IPS-18c (cell line): ENCODE data around the gene RWDD4.

Experiments used
- H3K4me3 ChIP-seq: 2 replicates; pipeline ENCODE4 v1.7.0; 2013; ENCODE audit warnings: low read depth, mild to moderate bottlenecking, low read length, moderate library complexity; ENCODE audit not compliant: insufficient read depth
- H3K9me3 ChIP-seq: one replicate; pipeline ENCODE4 v1.6.1; 2013; ENCODE audit warnings: mild to moderate bottlenecking, low read length, moderate library complexity; ENCODE audit not compliant: control insufficient read depth, insufficient read depth

Gene RWDD4

DNA sequence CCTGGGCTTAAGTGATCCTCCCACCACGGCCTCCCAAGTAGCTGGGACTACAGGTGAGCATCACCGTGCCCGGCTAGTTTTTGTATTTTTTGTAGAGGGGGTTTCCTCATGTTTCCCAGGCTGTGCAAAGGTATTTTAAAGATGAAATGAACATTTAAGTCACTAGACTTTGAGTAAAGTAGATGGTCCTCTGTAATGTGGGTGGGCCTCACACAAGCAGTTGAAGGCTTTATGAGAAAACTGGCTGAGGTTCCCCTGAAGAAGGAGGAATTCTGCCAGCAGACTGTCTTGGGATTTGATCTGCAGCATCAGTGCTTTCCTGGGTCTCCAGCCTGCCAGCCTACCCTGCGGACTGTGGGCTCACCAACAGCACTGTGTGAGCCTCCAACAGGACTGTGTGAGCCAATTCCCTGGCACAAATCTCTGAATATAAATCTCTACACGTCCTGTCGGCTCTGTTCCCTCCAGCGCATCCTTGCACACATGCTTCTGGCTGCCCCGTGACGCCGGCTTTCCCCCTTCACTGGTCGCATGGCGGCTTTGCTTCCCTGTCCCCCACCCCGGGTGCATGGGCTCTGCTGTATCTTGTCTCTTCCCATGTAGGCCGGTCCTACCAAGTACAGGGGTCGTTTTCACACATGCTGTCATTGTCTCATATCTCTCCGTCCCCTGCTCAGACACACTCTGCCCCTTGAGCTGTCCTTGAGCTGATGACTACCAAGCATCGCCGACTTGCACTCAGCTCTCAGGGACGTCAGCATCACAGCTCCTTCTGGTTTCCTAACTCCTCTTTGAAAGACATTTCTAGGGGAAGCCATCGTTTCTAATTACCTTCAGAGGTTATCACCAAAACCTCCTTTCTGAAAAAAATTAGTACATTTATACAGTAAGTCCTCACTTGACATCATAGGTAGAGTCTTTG, 46.4 kb downstream of the RWDD4 start:
- H3K4me3 ChIP-seq, result no peak overlapping the region
- no peaks in the 10 kb centered on the region for H3K9me3 ChIP-seq

DNA sequence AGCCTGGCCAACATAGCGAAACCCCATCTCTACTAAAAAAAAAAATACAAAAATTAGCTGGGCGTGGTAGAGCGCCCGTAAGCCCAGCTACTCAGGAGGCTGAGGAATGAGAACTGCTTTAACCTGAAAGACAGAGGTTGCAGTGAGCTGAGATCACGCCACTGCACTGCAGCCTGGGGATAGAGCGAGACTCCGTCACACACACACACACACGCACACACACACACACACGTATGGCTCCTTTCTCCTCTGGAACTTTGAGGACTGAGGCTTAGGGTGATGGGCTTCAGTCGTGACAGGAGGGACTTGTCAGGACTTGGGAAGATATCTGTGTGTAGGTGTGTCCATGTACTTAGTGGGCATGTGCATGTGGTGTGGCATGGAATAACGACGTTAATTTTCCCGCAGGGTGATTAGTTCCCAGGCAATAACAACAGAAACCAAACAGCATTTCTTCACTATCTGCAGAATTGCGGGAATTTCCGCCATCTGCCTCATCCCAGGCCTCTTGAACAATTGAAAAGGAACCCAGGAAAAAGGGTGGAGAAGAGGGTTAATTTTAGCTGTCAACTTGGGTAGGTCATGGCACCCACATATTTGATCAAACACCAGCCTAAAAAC, 47.7 kb downstream of the RWDD4 start:
- no peaks in the 10 kb centered on the region for H3K9me3 ChIP-seq

DNA sequence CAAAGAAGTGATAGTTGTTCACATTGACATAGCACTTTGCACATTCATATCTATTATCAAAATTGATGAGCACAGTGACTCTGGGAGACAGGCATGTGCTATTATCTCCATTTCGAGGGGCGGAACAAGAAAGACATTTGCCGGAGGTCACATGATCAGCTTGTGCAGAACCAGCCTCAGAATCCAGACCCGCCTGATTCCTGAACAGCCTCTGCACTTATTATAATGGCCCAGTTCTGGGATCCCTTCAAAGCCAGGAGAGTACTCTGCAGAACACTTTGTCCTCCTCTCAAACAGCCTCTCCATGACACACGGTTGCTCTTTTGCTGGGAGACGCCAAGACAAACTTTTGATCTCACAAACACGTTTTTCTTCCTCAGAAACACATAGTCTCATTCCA, 48.4 kb downstream of the RWDD4 start:
- Histone ChIP-seq H3K9me3 (no peaks in the 10 kb centered on the region), H3K4me3 (no peak overlapping the region)

More for the DNA sequence above, 47.7 kb downstream of the RWDD4 start:
- H3K4me3 ChIP-seq, result no peak overlapping the region

DNA sequence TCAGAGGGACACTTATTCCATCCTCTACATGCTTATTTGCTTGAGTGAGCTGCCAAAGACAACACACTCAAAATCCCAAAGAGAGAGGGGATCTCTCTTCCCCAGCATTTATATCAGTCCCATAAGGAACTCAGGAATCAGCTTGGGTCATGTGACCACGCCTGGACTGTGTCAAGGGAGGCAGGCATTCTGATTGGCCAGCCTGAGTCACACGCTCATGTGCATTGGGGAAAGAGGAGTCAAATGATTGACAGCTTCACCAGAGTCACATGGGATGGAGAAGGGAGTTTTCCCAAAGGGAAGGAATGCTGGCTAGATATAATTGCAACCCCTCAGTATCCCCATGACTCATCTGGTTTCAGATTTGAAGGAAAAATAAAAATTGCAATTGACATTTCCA, 49.0 kb downstream of the RWDD4 start:
- Histone ChIP-seq H3K4me3 (no peak overlapping the region), H3K9me3 (no peaks in the 10 kb centered on the region)

DNA sequence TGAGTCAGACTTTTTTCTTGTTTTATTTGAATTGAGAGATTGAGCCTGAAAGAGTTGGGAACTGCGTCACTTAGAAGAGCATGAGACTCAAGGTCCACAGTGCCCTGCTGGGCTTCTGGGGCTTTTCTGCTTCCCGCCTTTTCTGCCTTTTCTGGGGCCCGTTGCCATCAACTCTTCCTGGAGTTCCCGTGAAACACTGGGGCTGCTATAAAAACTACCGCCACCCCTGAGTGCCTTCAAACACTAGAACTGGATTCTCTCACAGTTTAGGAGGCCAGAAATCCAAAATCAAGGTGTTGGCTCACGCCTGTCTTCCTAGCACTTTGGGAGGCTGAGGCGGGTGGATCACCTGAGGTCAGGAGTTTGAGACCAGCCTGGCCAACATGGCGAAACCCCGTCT, 49.8 kb downstream of the RWDD4 start:
- no peaks in the 10 kb centered on the region for H3K9me3 ChIP-seq
- H3K4me3 ChIP-seq, result no peak overlapping the region

DNA sequence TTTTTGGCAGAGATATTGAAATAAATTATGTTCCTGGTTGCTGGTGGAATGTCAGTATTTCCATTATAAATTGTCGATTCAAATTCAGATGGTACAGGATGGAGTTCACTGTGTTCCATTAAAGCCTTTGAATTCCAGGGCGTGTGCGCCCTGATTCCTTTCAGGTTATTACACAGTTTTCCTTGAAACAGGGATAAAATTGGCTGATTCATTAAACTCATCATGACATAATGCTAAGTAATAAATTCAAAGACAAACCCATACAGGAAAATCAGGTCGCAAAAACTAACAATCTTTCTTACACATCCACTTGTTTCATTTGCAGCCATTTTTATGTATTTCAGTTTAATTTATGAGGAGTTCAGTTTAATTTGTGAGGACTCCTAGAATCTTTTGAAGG, 51.1 kb downstream of the RWDD4 start:
- Histone ChIP-seq H3K4me3 (no peak overlapping the region), H3K9me3 (no peaks in the 10 kb centered on the region)

DNA sequence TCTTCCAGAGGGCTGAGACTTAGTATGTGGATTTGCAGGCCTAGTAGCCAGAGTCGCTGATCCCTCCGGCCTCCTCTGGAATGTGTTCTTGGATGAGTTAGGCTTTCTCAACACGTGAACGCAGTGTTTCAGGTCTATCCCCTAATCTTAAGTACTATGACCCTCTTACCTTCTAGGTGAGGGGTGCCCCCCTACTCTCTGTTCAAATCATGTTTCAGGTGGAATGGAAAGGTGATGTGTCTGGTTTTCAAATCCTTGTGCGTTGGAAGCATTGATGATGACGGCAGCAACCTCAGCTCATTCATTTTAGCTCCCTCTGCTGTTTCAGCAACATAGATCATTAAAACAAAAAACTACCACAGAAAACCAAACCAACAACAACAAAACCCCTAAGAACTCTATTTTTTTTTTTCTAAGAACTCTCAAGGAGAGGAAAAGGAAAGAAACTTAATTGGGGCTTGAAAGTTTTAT, 56.4 kb downstream of the RWDD4 start:
- H3K9me3 ChIP-seq, result no peaks in the 10 kb centered on the region
- no peak overlapping the region for H3K4me3 ChIP-seq

DNA sequence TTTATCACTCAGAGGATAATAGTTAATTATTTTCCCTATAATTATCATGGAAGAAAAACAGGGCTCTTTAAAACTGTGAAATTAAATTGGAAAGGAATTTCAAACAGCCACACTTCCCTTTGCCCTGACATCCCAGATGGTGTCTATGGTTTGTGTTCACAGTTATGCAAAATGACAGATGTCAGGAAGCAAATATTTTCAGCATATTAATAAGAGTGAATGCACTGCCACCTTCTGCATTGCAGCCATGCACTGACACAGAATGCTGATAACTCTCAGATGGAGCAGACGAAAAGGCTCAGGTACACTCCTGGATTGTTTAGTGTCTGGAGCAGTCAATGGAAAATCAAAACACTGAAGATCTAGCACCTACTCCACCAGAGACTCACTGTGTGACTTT, 57.6 kb downstream of the RWDD4 start:
- Histone ChIP-seq H3K9me3 (no peaks in the 10 kb centered on the region), H3K4me3 (no peak overlapping the region)

DNA sequence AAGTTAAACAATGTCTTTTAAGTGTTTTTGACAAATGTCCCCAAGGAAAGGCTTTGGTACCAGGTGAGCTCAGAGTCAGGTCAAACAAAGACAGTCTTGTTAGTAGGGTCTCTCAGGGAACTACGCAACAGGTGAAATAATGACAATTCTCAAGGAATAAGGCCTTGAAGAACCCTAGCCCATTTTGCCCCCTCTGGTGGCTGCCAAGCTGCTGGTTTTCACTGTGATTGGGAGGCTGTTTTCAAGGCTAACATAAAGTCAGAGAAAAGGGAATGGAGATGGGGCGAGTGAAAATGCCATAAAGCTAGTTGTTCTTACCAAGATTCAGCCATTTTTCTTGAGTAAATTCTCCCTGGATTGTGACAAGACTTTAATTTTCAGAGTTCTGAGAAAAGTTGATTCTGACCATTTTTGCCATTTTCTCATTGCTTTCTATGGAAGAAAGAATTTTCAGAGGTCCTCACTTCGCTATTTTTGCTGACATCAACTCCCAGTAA, 58.7 kb downstream of the RWDD4 start:
- Histone ChIP-seq H3K9me3 (no peaks in the 10 kb centered on the region), H3K4me3 (no peak overlapping the region)

DNA sequence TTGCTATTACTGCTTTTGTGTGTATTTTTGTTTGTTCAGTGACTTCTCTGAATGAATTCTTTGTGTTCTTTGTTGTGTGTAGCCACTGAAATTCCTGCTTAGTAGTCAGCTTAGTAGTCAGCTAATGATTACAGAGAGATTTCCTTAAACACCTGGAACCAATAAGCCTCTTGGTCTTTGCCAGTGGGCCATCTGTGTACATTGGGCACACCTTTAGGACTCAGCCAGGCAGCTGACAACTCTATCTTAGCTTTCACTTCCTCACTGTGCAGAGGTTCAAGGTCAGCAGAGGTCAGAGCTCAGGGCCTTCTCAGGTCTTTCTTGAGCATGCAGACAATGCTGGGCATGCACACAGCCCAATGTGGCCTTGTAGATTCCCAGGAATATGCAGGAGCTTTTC, 59.3 kb downstream of the RWDD4 start:
- Histone ChIP-seq H3K4me3 (no peak overlapping the region), H3K9me3 (no peaks in the 10 kb centered on the region)

DNA sequence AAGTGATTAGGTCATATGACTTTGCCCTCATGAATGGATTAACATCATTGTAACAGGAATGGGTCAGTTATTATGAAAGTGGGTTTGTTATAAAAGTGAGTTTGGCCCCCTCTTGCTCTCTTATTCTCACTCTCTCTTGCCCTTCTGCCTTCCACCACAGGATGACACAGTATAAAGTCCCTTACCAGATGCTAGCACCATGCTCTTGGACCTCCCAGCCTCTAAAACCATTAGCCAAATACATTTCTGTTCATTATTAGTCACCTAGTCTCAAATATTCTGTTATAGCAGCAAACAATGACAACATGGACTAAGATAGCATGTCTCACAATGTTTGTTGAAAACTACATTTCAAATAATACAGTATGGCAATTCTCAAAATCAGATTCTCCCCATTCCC, 59.7 kb downstream of the RWDD4 start:
- Histone ChIP-seq H3K4me3 (no peak overlapping the region), H3K9me3 (no peaks in the 10 kb centered on the region)

DNA sequence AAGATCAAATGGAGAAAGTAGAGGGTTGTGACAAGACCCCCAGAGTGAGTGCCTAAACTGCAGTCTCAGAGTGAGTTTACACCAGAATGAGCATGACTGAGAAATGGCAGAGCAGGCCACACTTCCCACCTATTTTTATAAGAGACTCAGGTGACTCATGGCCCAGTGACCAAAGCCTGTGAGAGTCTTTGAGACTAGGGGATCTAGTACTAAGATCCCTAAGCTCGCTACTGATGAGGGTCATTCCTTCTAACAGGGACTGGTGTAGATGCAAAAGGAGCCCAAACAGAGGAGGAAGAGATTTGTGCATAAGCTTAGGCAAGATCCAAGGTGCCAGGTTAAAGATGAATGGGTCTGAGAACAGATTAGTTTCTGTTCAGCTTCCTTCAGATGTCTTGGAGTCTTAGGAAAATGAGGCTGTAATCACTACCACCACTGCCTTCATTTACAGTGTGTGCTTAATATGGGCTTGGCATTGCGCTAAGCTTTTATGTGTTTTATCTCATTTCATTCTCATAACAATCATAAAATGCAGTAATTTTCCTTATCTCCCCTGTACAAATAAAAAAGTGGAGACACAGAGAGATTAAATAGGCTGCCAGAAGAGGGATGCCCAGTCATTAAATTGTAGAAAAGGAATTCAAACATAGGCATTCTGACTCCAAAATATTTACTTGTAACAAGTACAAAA, 62.8 kb downstream of the RWDD4 start:
- Histone ChIP-seq H3K9me3 (no peaks in the 10 kb centered on the region), H3K4me3 (no peak overlapping the region)

DNA sequence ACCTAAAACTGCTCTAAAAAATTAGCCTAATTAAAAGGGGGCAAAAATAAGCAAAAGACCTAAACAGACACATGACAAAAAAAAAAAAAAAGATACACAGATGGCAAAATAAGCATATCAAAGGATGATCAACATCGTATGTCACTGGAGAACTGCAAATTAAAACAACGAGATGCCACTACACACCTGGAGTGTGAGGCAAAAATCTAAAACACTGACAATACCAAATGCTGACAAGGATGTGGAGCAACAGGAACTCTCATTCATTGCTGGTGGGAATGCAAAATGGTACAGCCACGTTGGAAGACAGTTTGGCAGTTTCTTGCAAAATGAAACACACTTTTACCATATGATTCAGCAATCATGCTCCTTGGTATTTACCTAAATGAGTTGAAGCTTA, 64.2 kb downstream of the RWDD4 start:
- no peaks in the 10 kb centered on the region for H3K9me3 ChIP-seq

DNA sequence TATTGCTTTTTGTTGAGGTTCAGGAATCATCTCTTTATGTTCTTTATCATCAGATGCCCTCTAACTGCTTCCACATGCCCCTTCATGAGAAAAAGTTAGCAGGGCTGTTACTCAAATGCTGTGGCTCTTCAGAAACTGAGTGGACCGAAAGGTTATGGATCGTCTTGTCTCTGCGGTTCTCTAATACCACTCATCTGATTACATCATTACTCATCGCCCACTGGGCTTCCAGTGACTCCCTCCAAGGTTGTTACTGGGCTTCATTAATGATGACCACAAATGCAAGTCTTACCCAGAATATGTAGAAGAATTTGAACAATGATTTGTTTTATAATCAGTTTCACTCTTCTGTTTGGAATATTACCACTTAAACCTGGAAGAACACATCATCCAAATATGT, 67.7 kb downstream of the RWDD4 start:
- Histone ChIP-seq H3K9me3 (peaks cover 3% of the 10 kb centered on the region), H3K4me3 (no peak overlapping the region)

More for the DNA sequence above, 64.2 kb downstream of the RWDD4 start:
- no peak overlapping the region for H3K4me3 ChIP-seq
